KMS-11 (cell line): ENCODE data around the gene SPATA16.

Experiments
- H2AFZ ChIP-seq: fragments of 200-600 bp; sonication (generic); 2 replicates; pipeline ENCODE4 v1.6.1; 2016; ENCODE audit warnings: antibody characterized with exemption, mixed run types, low read depth
- H3K27ac ChIP-seq: fragments of 200-600 bp; sonication (generic); 2 replicates; pipeline ENCODE4 v1.6.1; 2016; ENCODE audit warnings: mild to moderate bottlenecking, mixed run types
- H3K27me3 ChIP-seq: fragments of 200-600 bp; sonication (generic); 2 replicates; pipeline ENCODE4 v1.6.1; 2017; ENCODE audit warnings: mild to moderate bottlenecking, low read depth, mixed run types, moderate library complexity; ENCODE audit not compliant: insufficient read depth
- H3K36me3 ChIP-seq: fragments of 200-600 bp; sonication (generic); 2 replicates; pipeline ENCODE4 v1.6.1; 2017; ENCODE audit warnings: mild to moderate bottlenecking, mixed run types; ENCODE audit not compliant: insufficient read depth
- H3K4me1 ChIP-seq: fragments of 200-600 bp; sonication (generic); 2 replicates; pipeline ENCODE4 v1.6.1; 2016; ENCODE audit warnings: mild to moderate bottlenecking, low read depth, mixed run types; ENCODE audit not compliant: poor library complexity, severe bottlenecking
- H3K4me2 ChIP-seq: fragments of 200-600 bp; sonication (generic); 2 replicates; pipeline ENCODE4 v1.7.0; 2016; ENCODE audit warnings: mild to moderate bottlenecking, mixed run types
- H3K4me3 ChIP-seq: fragments of 200-600 bp; sonication (generic); IDR thresholded peaks from 2 replicates; pipeline ENCODE4 v1.6.1; 2017; ENCODE audit warnings: low read depth, low read length, mixed read lengths; ENCODE audit not compliant: insufficient read depth
- H3K79me2 ChIP-seq: fragments of 200-600 bp; sonication (generic); 2 replicates; pipeline ENCODE4 v1.6.1; 2016; ENCODE audit warnings: low read depth, mixed run types; ENCODE audit not compliant: insufficient read depth
- H3K9ac ChIP-seq: fragments of 200-600 bp; sonication (generic); 2 replicates; pipeline ENCODE4 v1.6.1; 2016; ENCODE audit warnings: mild to moderate bottlenecking, mixed run types
- H4K20me1 ChIP-seq: fragments of 200-600 bp; sonication (generic); 2 replicates; pipeline ENCODE4 v1.6.1; 2016; ENCODE audit warnings: mild to moderate bottlenecking, mixed run types; ENCODE audit not compliant: insufficient read depth
- TF ChIP-seq, protein P1 (sequence below): fragments of 200-600 bp; sonication (generic); conservative IDR thresholded peaks from 2 replicates; pipeline ENCODE4 v1.6.1; 2017; ENCODE audit warnings: low read depth, mild to moderate bottlenecking, antibody characterized with exemption, low read length, moderate library complexity, mixed read lengths

SPATA16 gene

GRCh38 chr3:173096994-173097785 is 43.8 kb downstream of the SPATA16 start:
- Histone ChIP-seq H3K4me1 (no peaks in the 10 kb centered on the region), H3K4me3 (no peak overlapping the region), H3K4me2 (no peak overlapping the region), H3K9ac (no peak overlapping the region), H4K20me1 (no peaks in the 10 kb centered on the region), H2AFZ (no peak overlapping the region), H3K27ac (no peak overlapping the region), H3K27me3 (no peaks in the 10 kb centered on the region), H3K79me2 (no peaks in the 10 kb centered on the region), H3K36me3 (no peaks in the 10 kb centered on the region)
- TF ChIP-seq, protein P1, sequence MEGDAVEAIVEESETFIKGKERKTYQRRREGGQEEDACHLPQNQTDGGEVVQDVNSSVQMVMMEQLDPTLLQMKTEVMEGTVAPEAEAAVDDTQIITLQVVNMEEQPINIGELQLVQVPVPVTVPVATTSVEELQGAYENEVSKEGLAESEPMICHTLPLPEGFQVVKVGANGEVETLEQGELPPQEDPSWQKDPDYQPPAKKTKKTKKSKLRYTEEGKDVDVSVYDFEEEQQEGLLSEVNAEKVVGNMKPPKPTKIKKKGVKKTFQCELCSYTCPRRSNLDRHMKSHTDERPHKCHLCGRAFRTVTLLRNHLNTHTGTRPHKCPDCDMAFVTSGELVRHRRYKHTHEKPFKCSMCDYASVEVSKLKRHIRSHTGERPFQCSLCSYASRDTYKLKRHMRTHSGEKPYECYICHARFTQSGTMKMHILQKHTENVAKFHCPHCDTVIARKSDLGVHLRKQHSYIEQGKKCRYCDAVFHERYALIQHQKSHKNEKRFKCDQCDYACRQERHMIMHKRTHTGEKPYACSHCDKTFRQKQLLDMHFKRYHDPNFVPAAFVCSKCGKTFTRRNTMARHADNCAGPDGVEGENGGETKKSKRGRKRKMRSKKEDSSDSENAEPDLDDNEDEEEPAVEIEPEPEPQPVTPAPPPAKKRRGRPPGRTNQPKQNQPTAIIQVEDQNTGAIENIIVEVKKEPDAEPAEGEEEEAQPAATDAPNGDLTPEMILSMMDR = no peak

DNA sequence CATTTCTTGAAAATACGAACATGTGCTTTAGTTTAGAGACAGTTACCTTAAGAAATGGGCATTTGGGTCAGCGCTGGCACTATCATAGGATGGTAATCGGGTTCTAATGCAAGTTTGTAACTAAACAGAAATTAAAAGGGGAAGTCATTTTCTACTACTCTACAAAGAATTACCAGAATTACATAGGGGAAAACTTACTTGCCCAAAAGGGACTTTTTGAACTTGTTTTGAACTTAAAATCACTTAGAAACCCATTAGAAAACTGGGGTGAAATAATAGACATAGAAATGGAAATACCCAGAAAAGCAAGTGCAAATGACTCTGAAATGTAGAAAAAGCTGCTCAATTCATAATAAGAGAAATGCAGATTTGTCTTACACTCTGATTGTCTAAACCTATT is 44.9 kb downstream of the SPATA16 start:
- Histone ChIP-seq H3K9ac (no peak overlapping the region), H3K79me2 (no peaks in the 10 kb centered on the region), H3K27ac (no peak overlapping the region)

GRCh38 chr3:173092038-173092437 is 49.0 kb downstream of the SPATA16 start:
- Histone ChIP-seq H3K4me3 (no peak overlapping the region), H3K27ac (no peak overlapping the region), H3K4me2 (no peak overlapping the region), H4K20me1 (no peaks in the 10 kb centered on the region), H3K27me3 (no peaks in the 10 kb centered on the region), H2AFZ (no peak overlapping the region), H3K4me1 (no peaks in the 10 kb centered on the region), H3K36me3 (no peaks in the 10 kb centered on the region), H3K79me2 (no peaks in the 10 kb centered on the region), H3K9ac (no peak overlapping the region)
- TF ChIP-seq, protein P1 = no peak

More for the DNA sequence above, 44.9 kb downstream of the SPATA16 start:
- H2AFZ ChIP-seq = no peak overlapping the region
- H3K4me1 ChIP-seq = no peaks in the 10 kb centered on the region
- H3K27me3 ChIP-seq = no peaks in the 10 kb centered on the region
- no peak overlapping the region for H3K4me3 ChIP-seq
- no peak overlapping the region for H3K4me2 ChIP-seq
- no peaks in the 10 kb centered on the region for H3K36me3 ChIP-seq
- TF ChIP-seq, protein P1 = no peak
- no peaks in the 10 kb centered on the region for H4K20me1 ChIP-seq

DNA sequence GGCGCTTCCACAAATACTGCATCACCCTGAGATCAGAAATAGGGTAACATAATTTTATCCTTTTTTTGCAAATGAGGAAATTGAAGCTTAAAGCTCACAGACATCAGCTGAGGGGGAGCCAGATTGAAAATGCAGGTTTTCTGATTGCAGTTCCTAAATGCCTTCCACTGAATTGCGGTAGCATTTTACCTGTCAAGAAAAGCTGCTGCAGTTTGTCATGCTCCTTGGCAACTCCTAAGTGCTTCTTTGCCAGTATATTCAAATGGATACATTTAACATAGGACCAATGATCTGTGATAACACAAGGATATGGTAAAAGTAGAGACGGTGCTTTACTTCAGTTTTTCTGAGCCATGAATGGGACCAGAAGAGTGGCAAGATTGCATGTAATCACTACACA is 50.5 kb downstream of the SPATA16 start:
- Histone ChIP-seq H2AFZ (no peak overlapping the region), H3K4me1 (no peaks in the 10 kb centered on the region), H3K4me2 (no peak overlapping the region), H3K79me2 (no peaks in the 10 kb centered on the region), H3K27me3 (no peaks in the 10 kb centered on the region), H3K27ac (no peak overlapping the region), H3K9ac (no peak overlapping the region), H3K36me3 (no peaks in the 10 kb centered on the region), H3K4me3 (no peak overlapping the region), H4K20me1 (no peaks in the 10 kb centered on the region)
- TF ChIP-seq, protein P1 = no peak
